ENCODE results near the gene IPCEF1. TPM values are rescaled to one million over a fixed set of nuclear protein-coding genes. Genes with fewer than 3 reads are reported as not detected.

Gene IPCEF1
- total RNA-seq, 1 experiment from 2014 or later: 1.9 TPM

- Mint-ChIP-seq H3K27ac (ENCODE audit: unreplicated experiment) (no peak overlapping the region), H3K27me3 (ENCODE audit: insufficient read depth, unreplicated experiment) (peaks cover 14% of the 10 kb centered on the region), H3K9me3 (ENCODE audit: unreplicated experiment) (no peaks in the 10 kb centered on the region), H3K36me3 (ENCODE audit: insufficient read depth, unreplicated experiment) (no peaks in the 10 kb centered on the region), H3K4me1 (ENCODE audit: low read depth, unreplicated experiment) (no peaks in the 10 kb centered on the region), H3K4me3 (ENCODE audit: unreplicated experiment) (no peak overlapping the region)
- no peaks in the 10 kb centered on the region for H3K4me1 ChIP-seq
- intact Hi-C loops (cut with micrococcal nuclease; ENCODE audit: unreplicated experiment): no loop called here
- H3K36me3 ChIP-seq (ENCODE audit: control insufficient read depth, insufficient read depth, low read length): no peaks in the 10 kb centered on the region
- no peaks in the 10 kb centered on the region for H3K9me3 ChIP-seq
- no peak for TF ChIP-seq CTCF (IDR thresholded peaks at IDR 0.05; ENCODE audit: insufficient read depth in 1 of 2, low read depth in 1 of 2, low read length in 1 of 2, severe bottlenecking in 1 of 2, unreplicated experiment in 1 of 2)
- CTCF ChIA-PET: no interaction called here
- H3K27me3 ChIP-seq (replicated peaks; ENCODE audit: control insufficient read depth, insufficient read depth, low read length): no peaks in the 10 kb centered on the region
- H3K4me3 ChIP-seq (ENCODE audit: low read depth, low read length): no peak overlapping the region
- BruUV-seq (replicated peaks): no TSS peak
- POLR2A ChIA-PET: no interaction called here
- no peak for DNase-seq
These were observed 215.9 kb downstream of the IPCEF1 start for GRCh38 chr6:154140743-154141142.

GRCh38 chr6:154139892-154140291 lies 216.7 kb downstream of the IPCEF1 start:
- no peaks in the 10 kb centered on the region for H3K4me1 Mint-ChIP-seq (ENCODE audit: low read depth, unreplicated experiment)
- no TSS peak for BruUV-seq (replicated peaks)
- TF ChIP-seq CTCF (IDR thresholded peaks at IDR 0.05; ENCODE audit: insufficient read depth in 1 of 2, low read depth in 1 of 2, low read length in 1 of 2, severe bottlenecking in 1 of 2, unreplicated experiment in 1 of 2): no peak
- intact Hi-C loops (cut with micrococcal nuclease; ENCODE audit: unreplicated experiment): no loop called here
- Histone ChIP-seq H3K36me3 (ENCODE audit: control insufficient read depth, insufficient read depth, low read length) (no peaks in the 10 kb centered on the region), H3K27me3 (replicated peaks; ENCODE audit: control insufficient read depth, insufficient read depth, low read length) (no peaks in the 10 kb centered on the region), H3K4me3 (ENCODE audit: low read depth, low read length) (no peak overlapping the region), H3K4me1 (no peaks in the 10 kb centered on the region), H3K9me3 (no peaks in the 10 kb centered on the region)
- DNase-seq: no peak
- ChIA-PET CTCF (no interaction called here), POLR2A (no interaction called here)
- no peak overlapping the region for H3K4me3 Mint-ChIP-seq (ENCODE audit: unreplicated experiment)
- H3K36me3 Mint-ChIP-seq (ENCODE audit: insufficient read depth, unreplicated experiment): no peaks in the 10 kb centered on the region
- peaks cover 9% of the 10 kb centered on the region for H3K27me3 Mint-ChIP-seq (ENCODE audit: insufficient read depth, unreplicated experiment)
- no peaks in the 10 kb centered on the region for H3K9me3 Mint-ChIP-seq (ENCODE audit: unreplicated experiment)
- H3K27ac Mint-ChIP-seq (ENCODE audit: unreplicated experiment): no peak overlapping the region

- no TSS peak for BruUV-seq (replicated peaks)
- Mint-ChIP-seq H3K4me3 (ENCODE audit: unreplicated experiment) (no peak overlapping the region), H3K27me3 (ENCODE audit: insufficient read depth, unreplicated experiment) (peaks cover 8% of the 10 kb centered on the region), H3K4me1 (ENCODE audit: low read depth, unreplicated experiment) (no peaks in the 10 kb centered on the region), H3K36me3 (ENCODE audit: insufficient read depth, unreplicated experiment) (no peaks in the 10 kb centered on the region), H3K27ac (ENCODE audit: unreplicated experiment) (no peak overlapping the region), H3K9me3 (ENCODE audit: unreplicated experiment) (no peaks in the 10 kb centered on the region)
- H3K4me1 ChIP-seq: no peaks in the 10 kb centered on the region
- CTCF ChIA-PET: no interaction called here
- no peaks in the 10 kb centered on the region for H3K9me3 ChIP-seq
- intact Hi-C loops (cut with micrococcal nuclease; ENCODE audit: unreplicated experiment): no loop called here
- H3K4me3 ChIP-seq (ENCODE audit: low read depth, low read length): no peak overlapping the region
- TF ChIP-seq CTCF (IDR thresholded peaks at IDR 0.05; ENCODE audit: insufficient read depth in 1 of 2, low read depth in 1 of 2, low read length in 1 of 2, severe bottlenecking in 1 of 2, unreplicated experiment in 1 of 2): no peak
- POLR2A ChIA-PET: no interaction called here
- no peaks in the 10 kb centered on the region for H3K36me3 ChIP-seq (ENCODE audit: control insufficient read depth, insufficient read depth, low read length)
- H3K27me3 ChIP-seq (replicated peaks; ENCODE audit: control insufficient read depth, insufficient read depth, low read length): no peaks in the 10 kb centered on the region
- DNase-seq: no peak
These were observed 217.8 kb downstream of the IPCEF1 start for GRCh38 chr6:154138793-154139192.
